B cell (primary cell): ENCODE data around the gene HOXC9. TPM values are rescaled to one million over a fixed set of nuclear protein-coding genes. Genes with fewer than 3 reads are reported as not detected.
A peak's percentile ranks its signal among the peaks of the same experiment; 100 is the strongest.

ENCODE experiments used
- ATAC-seq: fragments of 200-7000 bp; cut with Tn5 transposase; one replicate; pipeline ENCODE4 v1.10.0; 2021; ENCODE audit warnings: low read depth, mild to moderate bottlenecking, moderate number of reproducible peaks, moderate library complexity
- CTCF ChIA-PET: fragments of 350-600 bp; sonication (Branson Sonifier 250); formaldehyde crosslinking; loops from one replicate; lab custom pipeline; 2021; ENCODE audit warnings: antibody characterized with exemption, inconsistent platforms; lab: Charles Lee
- POLR2A ChIA-PET: fragments of 350-600 bp; sonication (Branson Sonifier 250); formaldehyde crosslinking; loops from one replicate; lab custom pipeline; 2021; ENCODE audit warnings: antibody characterized with exemption; lab: Charles Lee
- DNase-seq: peaks from one replicate; pipeline ENCODE4 v3.0.0; 2013
- H2AFZ ChIP-seq: 2 replicates; pipeline ENCODE4 v1.6.1; 2012; ENCODE audit warnings: mild to moderate bottlenecking, low read depth, low read length; ENCODE audit not compliant: insufficient read depth, poor library complexity, severe bottlenecking
- H3K27ac ChIP-seq, 2 donors: 1 replicate in 1 of 2; 2 replicates in 1 of 2; pipeline ENCODE4 v1.5.1; 2012 to 2013; ENCODE audit warnings: low read length in 2 of 2, mild to moderate bottlenecking in 2 of 2, moderate library complexity in 1 of 2
- H3K27me3 ChIP-seq, 4 experiments: fragments of 200-600 bp in 1 of 4; sonication (generic) in 1 of 4; replicated peaks in 1 of 4; 1 replicate in 2 of 4; 2 replicates in 2 of 4; pipeline versions ENCODE4 v1.6.1 to v1.7.0; 2013 to 2016; ENCODE audit warnings: low read length in 3 of 4, mild to moderate bottlenecking in 2 of 4, mixed read lengths in 1 of 4, moderate library complexity in 1 of 4; ENCODE audit not compliant: insufficient read depth in 4 of 4, control insufficient read depth in 3 of 4; ENCODE audit errors: control extremely low read depth in 1 of 4
- H3K36me3 ChIP-seq, 2 experiments: replicated peaks in 1 of 2; 1 replicate in 1 of 2; 2 replicates in 1 of 2; pipeline versions ENCODE4 v1.6.1 to v1.7.1; 2013; ENCODE audit warnings: low read length in 1 of 2; ENCODE audit not compliant: insufficient read depth in 2 of 2, control insufficient read depth in 1 of 2; ENCODE audit errors: control extremely low read depth in 1 of 2, extremely low read depth in 1 of 2
- H3K4me1 ChIP-seq, 2 donors: fragments of 200-600 bp in 1 of 2; sonication (generic) in 1 of 2; 1 replicate in 1 of 2; 2 replicates in 1 of 2; pipeline versions ENCODE4 v1.5.1 to v1.6.1; 2013 to 2017; ENCODE audit warnings: low read length in 2 of 2; ENCODE audit not compliant: control insufficient read depth in 2 of 2, insufficient read depth in 2 of 2
- H3K4me2 ChIP-seq: replicated peaks from 2 replicates; pipeline ENCODE3; 2012; ENCODE audit warnings: mild to moderate bottlenecking, low read depth, low read length; ENCODE audit not compliant: poor library complexity, severe bottlenecking
- H3K4me3 ChIP-seq, 5 experiments: fragments of 200-600 bp in 1 of 5; sonication (generic) in 1 of 5; 1 replicate in 3 of 5; 2 replicates in 2 of 5; pipeline versions ENCODE4 v1.5.1 to v1.7.0; 2011 to 2016; ENCODE audit warnings: low read length in 4 of 5, mild to moderate bottlenecking in 4 of 5, low read depth in 2 of 5, control low read depth in 1 of 5, moderate library complexity in 1 of 5; ENCODE audit not compliant: insufficient read depth in 1 of 5; ENCODE audit errors: control extremely low read depth in 1 of 5, extremely low read depth in 1 of 5
- H3K79me2 ChIP-seq: fragments of 200-600 bp; sonication (generic); one replicate; pipeline ENCODE4 v1.6.0; 2016; ENCODE audit warnings: low read length; ENCODE audit not compliant: control insufficient read depth, insufficient read depth
- H3K9ac ChIP-seq: fragments of 200-600 bp; sonication (generic); 2 replicates; pipeline ENCODE4 v1.6.1; 2017; ENCODE audit warnings: mild to moderate bottlenecking, low read length, moderate library complexity
- H3K9me3 ChIP-seq, 3 donors: one replicate each; pipeline versions ENCODE4 v1.6.1 to v1.7.1; 2013; ENCODE audit warnings: low read length in 2 of 3; ENCODE audit not compliant: control insufficient read depth in 2 of 3, insufficient read depth in 1 of 3; ENCODE audit errors: control extremely low read depth in 1 of 3
- H4K20me1 ChIP-seq: 2 replicates; pipeline ENCODE4 v1.6.0; 2012; ENCODE audit warnings: mild to moderate bottlenecking, low read length; ENCODE audit not compliant: insufficient read depth, control insufficient read depth, poor library complexity, severe bottlenecking
- H3K27ac Mint-ChIP-seq: one replicate; pipeline ENCODE4 v1.8.0; 2021; ENCODE audit warnings: mixed read lengths
- H3K27me3 Mint-ChIP-seq: one replicate; pipeline ENCODE4 v1.8.0; 2021; ENCODE audit warnings: mixed read lengths
- H3K4me1 Mint-ChIP-seq: one replicate; pipeline ENCODE4 v1.8.0; 2021; ENCODE audit warnings: mixed read lengths
- H3K4me3 Mint-ChIP-seq: one replicate; pipeline ENCODE4 v1.8.0; 2021; ENCODE audit warnings: mixed read lengths
- H3K9me3 Mint-ChIP-seq: one replicate; pipeline ENCODE4 v1.8.0; 2022; ENCODE audit warnings: mixed read lengths; ENCODE audit not compliant: insufficient read depth
- EZH2 ChIP-seq: IDR thresholded peaks from 2 replicates; pipeline ENCODE4 v1.6.1; 2012; ENCODE audit warnings: borderline replicate concordance, low read depth, mild to moderate bottlenecking, moderate library complexity, low read length; ENCODE audit not compliant: insufficient read depth, poor library complexity, severe bottlenecking
- WGBS: methylation state at CpG from one replicate; pipeline ENCODE4 v1.1.5; 2013; ENCODE audit warnings: missing lambda C conversion rate; ENCODE audit not compliant: insufficient coverage; 5-methylcytosine and 5-hydroxymethylcytosine counted together
- intact Hi-C: fragments of 100-400 bp; cut with micrococcal nuclease; formaldehyde crosslinking; loops from one replicate; pipeline ENCODE4 v1.10.0; 2022
- polyA plus RNA-seq: library from polyadenylated mRNA; depleted of rRNA; stranded (reverse); fragments of >200 nt; gene quantifications from 2 replicates; pipeline ENCODE4 v1.2.3, GENCODE V29; 2012
- total RNA-seq, 2 donors: library from RNA; stranded (reverse); fragments of 120-200 nt in 1 of 2; gene quantifications; 1 replicate in 1 of 2; 2 replicates in 1 of 2; pipeline versions ENCODE4 v1.2.3 to v1.2.4, GENCODE V29; 2013 to 2022
- TF ChIP-seq, protein P1 (sequence below): fragments of 200-600 bp; IDR thresholded peaks from one replicate; pipeline ENCODE4 v1.8.0; 2022; ENCODE audit warnings: antibody characterized with exemption, mild to moderate bottlenecking

HOXC9 gene
- total and polyA plus RNA-seq, 2 donors (not counting 1 experiment from before 2014, with no cell fraction given) = not detected

GRCh38 chr12:53984901-53985691 is 14.9 kb upstream of the HOXC9 start, which contains the start of gene HOXC10:
Gene HOXC10, plus strand, starts transcription at chr12:53985146. Its CDS starts 114 bp downstream, at chr12:53985260.
- Mint-ChIP-seq H3K4me1 (peaks cover 23% of the 10 kb centered on the region), H3K4me3 (peak within 1 kb of the TSS; percentile 47), H3K27me3 (peaks cover 87% of the 10 kb centered on the region), H3K9me3 (no peaks in the 10 kb centered on the region), H3K27ac (peak within 1 kb of the TSS; percentile 74)
- Histone ChIP-seq H3K9me3 (peaks cover 0 to 71% (median 12%) of the 10 kb centered on the region in 3 donors), H3K4me1 (peaks cover 30 to 44% of the 10 kb centered on the region in 2 donors), H3K9ac (no peak within 1 kb of the TSS), H3K27me3 (peaks cover 0 to 97% (median 93%) of the 10 kb centered on the region in 4 experiments), H3K36me3 (no peaks in the 10 kb centered on the region), H3K27ac (no peak within 1 kb of the TSS), H4K20me1 (no peaks in the 10 kb centered on the region), H3K4me3 (no peak within 1 kb of the TSS), H2AFZ (peak within 1 kb of the TSS; percentile 24), H3K79me2 (no peaks in the 10 kb centered on the region), H3K4me2 (peak within 1 kb of the TSS; percentile 56)
- ATAC-seq (no peak), DNase-seq (peak; percentile 48)
- WGBS = 12% methylated on average over 49 of the region's 55 CpGs
- ChIA-PET CTCF (interaction anchor here (0.6 to 1.4 kb wide), 5 partner anchors 14 to 268 kb away, joined by 3 to 6 read pairs (median 3); partner anchors contain the start of gene HOXC5), POLR2A (no interaction called here)
- intact Hi-C loops = loop anchor here (5.0 kb wide), 1 partner anchor 43 kb away; no protein-coding TSS in a partner anchor
- TF ChIP-seq, protein P1, sequence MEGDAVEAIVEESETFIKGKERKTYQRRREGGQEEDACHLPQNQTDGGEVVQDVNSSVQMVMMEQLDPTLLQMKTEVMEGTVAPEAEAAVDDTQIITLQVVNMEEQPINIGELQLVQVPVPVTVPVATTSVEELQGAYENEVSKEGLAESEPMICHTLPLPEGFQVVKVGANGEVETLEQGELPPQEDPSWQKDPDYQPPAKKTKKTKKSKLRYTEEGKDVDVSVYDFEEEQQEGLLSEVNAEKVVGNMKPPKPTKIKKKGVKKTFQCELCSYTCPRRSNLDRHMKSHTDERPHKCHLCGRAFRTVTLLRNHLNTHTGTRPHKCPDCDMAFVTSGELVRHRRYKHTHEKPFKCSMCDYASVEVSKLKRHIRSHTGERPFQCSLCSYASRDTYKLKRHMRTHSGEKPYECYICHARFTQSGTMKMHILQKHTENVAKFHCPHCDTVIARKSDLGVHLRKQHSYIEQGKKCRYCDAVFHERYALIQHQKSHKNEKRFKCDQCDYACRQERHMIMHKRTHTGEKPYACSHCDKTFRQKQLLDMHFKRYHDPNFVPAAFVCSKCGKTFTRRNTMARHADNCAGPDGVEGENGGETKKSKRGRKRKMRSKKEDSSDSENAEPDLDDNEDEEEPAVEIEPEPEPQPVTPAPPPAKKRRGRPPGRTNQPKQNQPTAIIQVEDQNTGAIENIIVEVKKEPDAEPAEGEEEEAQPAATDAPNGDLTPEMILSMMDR = peak; percentile 24
- TF ChIP-seq EZH2 = no peak

DNA sequence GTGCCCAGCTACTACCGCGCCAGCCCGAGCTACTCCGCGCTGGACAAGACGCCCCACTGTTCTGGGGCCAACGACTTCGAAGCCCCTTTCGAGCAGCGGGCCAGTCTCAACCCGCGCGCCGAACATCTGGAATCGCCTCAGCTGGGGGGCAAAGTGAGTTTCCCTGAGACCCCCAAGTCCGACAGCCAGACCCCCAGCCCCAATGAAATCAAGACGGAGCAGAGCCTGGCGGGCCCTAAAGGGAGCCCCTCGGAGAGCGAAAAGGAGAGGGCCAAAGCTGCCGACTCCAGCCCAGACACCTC is 14.3 kb upstream of the HOXC9 start:
- peaks cover 87% of the 10 kb centered on the region for H3K27me3 Mint-ChIP-seq
- CTCF ChIA-PET = interaction anchor here (0.6 to 1.4 kb wide), 2 partner anchors 47 to 267 kb away, joined by 4 to 6 read pairs; partner anchors contain the start of gene HOXC5
- no peaks in the 10 kb centered on the region for H3K9me3 Mint-ChIP-seq
- peak overlapping the region; percentile 24 for H2AFZ ChIP-seq
- peak overlapping the region; percentile 56 for H3K4me2 ChIP-seq
- no peak for TF ChIP-seq EZH2
- TF ChIP-seq, protein P1 = no peak
- peaks cover 30 to 42% of the 10 kb centered on the region in 2 donors for H3K4me1 ChIP-seq
- H3K36me3 ChIP-seq = no peaks in the 10 kb centered on the region
- H3K79me2 ChIP-seq = no peaks in the 10 kb centered on the region
- POLR2A ChIA-PET = no interaction called here
- ATAC-seq (no peak), DNase-seq (peak; percentile 45)
- peak overlapping the region; percentile 47 for H3K4me3 Mint-ChIP-seq
- H3K9me3 ChIP-seq = peaks cover 0 to 73% (median 12%) of the 10 kb centered on the region in 3 donors
- H3K4me1 Mint-ChIP-seq = peaks cover 27% of the 10 kb centered on the region
- peak overlapping the region; percentile 56 for H3K27ac Mint-ChIP-seq
- WGBS = 19% methylated on average over 21 of the region's 21 CpGs
- no peak overlapping the region for H3K9ac ChIP-seq
- H3K4me3 ChIP-seq = no peak overlapping the region
- H3K27ac ChIP-seq = no peak overlapping the region
- no peaks in the 10 kb centered on the region for H4K20me1 ChIP-seq
- H3K27me3 ChIP-seq = peaks cover 0 to 98% (median 92%) of the 10 kb centered on the region in 4 experiments
- intact Hi-C loops = loop anchor here (5.0 kb wide), 1 partner anchor 43 kb away; no protein-coding TSS in a partner anchor
